GM12874 (cell line): ENCODE data around the gene CANX.
A peak's percentile ranks its signal among the peaks of the same experiment; 100 is the strongest.

Experiments
- TF ChIP-seq, protein P1 (sequence below): IDR thresholded peaks from 2 replicates; pipeline ENCODE4 v1.5.1; 2011; ENCODE audit warnings: low read depth, mild to moderate bottlenecking, control low read depth, low read length, moderate library complexity; ENCODE audit not compliant: insufficient read depth

The CANX gene

DNA sequence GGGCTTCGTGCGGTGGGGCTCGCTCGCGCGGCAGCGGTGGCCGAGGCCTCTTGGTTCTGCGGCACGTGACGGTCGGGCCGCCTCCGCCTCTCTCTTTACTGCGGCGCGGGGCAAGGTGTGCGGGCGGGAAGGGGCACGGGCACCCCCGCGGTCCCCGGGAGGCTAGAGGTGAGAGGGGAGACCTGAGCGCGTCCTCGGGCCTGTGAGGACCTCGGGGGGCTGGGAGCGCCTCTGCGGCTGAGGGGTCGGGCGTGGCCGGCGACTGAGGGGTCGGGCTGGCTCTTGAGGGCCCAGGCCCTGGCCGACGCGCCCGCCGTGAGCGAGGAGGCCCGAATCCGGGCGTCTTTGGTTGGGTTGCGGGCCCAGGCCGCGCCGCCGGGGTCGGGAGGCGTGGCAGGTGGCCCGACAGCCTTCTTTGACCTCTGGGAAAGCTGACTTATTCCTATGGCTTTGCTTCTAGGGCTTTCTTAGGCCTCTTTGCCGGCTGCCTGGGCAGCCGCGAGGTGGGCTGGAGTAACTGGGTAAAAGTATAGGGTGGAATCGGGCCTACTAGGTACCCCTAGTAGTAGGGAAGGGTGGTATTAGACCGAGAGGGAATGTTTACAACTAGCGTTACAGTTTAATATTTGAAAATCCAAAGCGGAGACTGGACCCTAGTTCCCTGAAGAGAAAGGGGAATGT is at the start of gene CANX:
Gene CANX (plus strand): TSS at position 33 of the 681 bp plus-strand sequence. CDS start 6,715 bp downstream, outside the sequence.
- TF ChIP-seq, protein P1, sequence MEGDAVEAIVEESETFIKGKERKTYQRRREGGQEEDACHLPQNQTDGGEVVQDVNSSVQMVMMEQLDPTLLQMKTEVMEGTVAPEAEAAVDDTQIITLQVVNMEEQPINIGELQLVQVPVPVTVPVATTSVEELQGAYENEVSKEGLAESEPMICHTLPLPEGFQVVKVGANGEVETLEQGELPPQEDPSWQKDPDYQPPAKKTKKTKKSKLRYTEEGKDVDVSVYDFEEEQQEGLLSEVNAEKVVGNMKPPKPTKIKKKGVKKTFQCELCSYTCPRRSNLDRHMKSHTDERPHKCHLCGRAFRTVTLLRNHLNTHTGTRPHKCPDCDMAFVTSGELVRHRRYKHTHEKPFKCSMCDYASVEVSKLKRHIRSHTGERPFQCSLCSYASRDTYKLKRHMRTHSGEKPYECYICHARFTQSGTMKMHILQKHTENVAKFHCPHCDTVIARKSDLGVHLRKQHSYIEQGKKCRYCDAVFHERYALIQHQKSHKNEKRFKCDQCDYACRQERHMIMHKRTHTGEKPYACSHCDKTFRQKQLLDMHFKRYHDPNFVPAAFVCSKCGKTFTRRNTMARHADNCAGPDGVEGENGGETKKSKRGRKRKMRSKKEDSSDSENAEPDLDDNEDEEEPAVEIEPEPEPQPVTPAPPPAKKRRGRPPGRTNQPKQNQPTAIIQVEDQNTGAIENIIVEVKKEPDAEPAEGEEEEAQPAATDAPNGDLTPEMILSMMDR, result no peak

- TF ChIP-seq, protein P1, result peak; percentile 80
Measured at GRCh38 chr5:179668391-179668790, 30.4 kb upstream of the CANX start.

GRCh38 chr5:179678223-179679013 is 20.3 kb upstream of the CANX start:
- TF ChIP-seq, protein P1, result no peak

GRCh38 chr5:179679014-179679674 is 19.6 kb upstream of the CANX start:
- TF ChIP-seq, protein P1, result peak; percentile 18; the same call in 1 of the 2 replicates

GRCh38 chr5:179680014-179680779 is 18.6 kb upstream of the CANX start:
- TF ChIP-seq, protein P1, result no peak

GRCh38 chr5:179680780-179681401 is 17.9 kb upstream of the CANX start, which contains the start of gene CBY3:
CBY3 (minus strand) TSS chr5:179681034; CDS start chr5:179680918, 116 bp downstream.
- TF ChIP-seq, protein P1, result no peak
